Measurements from ENCODE around the gene ASPA. TPM values are rescaled to one million over a fixed set of nuclear protein-coding genes. Genes with fewer than 3 reads are reported as not detected.

ASPA gene
- total and polyA plus RNA-seq, 2 experiments from 2014 or later, result 0.13 TPM; not detected in 1

DNA sequence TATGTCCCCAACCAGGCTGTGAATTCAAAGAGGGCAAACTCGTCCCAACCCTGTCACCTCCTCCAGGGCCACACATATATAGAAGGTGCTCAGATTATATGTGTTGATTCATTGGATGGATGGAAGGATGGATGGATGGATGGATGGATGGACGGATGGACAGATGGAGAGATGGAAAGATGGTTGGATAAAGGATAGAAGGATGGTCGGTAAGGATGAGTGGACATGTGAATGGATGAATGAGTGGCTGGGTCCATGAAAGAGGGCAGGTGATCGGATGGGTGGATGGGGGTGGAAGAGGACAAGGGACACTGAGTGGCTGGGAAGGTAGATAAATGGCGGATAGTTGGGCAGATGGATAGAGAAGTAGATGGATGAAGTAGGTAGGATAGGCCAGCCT, 51.7 kb downstream of the ASPA start (continued):
- TF ChIP-seq, protein P1, sequence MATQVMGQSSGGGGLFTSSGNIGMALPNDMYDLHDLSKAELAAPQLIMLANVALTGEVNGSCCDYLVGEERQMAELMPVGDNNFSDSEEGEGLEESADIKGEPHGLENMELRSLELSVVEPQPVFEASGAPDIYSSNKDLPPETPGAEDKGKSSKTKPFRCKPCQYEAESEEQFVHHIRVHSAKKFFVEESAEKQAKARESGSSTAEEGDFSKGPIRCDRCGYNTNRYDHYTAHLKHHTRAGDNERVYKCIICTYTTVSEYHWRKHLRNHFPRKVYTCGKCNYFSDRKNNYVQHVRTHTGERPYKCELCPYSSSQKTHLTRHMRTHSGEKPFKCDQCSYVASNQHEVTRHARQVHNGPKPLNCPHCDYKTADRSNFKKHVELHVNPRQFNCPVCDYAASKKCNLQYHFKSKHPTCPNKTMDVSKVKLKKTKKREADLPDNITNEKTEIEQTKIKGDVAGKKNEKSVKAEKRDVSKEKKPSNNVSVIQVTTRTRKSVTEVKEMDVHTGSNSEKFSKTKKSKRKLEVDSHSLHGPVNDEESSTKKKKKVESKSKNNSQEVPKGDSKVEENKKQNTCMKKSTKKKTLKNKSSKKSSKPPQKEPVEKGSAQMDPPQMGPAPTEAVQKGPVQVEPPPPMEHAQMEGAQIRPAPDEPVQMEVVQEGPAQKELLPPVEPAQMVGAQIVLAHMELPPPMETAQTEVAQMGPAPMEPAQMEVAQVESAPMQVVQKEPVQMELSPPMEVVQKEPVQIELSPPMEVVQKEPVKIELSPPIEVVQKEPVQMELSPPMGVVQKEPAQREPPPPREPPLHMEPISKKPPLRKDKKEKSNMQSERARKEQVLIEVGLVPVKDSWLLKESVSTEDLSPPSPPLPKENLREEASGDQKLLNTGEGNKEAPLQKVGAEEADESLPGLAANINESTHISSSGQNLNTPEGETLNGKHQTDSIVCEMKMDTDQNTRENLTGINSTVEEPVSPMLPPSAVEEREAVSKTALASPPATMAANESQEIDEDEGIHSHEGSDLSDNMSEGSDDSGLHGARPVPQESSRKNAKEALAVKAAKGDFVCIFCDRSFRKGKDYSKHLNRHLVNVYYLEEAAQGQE (IDR thresholded peaks at IDR 0.05; ENCODE audit: unreplicated experiment), result no peak
- TF ChIP-seq, protein P2, sequence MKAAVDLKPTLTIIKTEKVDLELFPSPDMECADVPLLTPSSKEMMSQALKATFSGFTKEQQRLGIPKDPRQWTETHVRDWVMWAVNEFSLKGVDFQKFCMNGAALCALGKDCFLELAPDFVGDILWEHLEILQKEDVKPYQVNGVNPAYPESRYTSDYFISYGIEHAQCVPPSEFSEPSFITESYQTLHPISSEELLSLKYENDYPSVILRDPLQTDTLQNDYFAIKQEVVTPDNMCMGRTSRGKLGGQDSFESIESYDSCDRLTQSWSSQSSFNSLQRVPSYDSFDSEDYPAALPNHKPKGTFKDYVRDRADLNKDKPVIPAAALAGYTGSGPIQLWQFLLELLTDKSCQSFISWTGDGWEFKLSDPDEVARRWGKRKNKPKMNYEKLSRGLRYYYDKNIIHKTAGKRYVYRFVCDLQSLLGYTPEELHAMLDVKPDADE (IDR thresholded peaks at IDR 0.05), result no peak
- no peak for TF ChIP-seq CREB1 (CRISPR knock-in tag; IDR thresholded peaks at IDR 0.05; ENCODE audit: low read depth)
- no peak for TF ChIP-seq NANOG (IDR thresholded peaks at IDR 0.05; ENCODE audit: borderline replicate concordance)
- no peak for TF ChIP-seq ZNF114 (CRISPR knock-in tag; IDR thresholded peaks at IDR 0.05)
- no peak for TF ChIP-seq EZH2phosphoT487 (IDR thresholded peaks at IDR 0.05; ENCODE audit: unreplicated experiment)

DNA sequence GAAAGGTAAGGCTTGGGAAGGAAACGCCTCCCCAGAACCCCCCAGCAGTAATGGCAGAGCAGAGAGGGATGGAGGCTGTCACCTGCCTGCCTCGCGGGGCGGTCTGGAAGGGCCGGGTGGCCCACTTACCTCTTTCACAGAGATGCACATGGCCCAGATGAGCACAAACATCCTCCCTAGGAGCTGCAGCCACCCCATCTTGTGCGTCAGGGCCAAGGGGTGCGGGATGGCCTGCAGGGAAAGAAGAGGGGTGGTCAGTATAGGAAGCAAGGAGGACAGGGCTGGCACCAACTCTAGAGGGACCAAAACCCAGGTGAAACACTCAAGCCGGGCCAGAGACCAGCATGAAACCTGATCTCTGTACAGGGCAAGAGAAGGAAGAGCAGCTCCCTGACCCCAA, 52.1 kb downstream of the ASPA start:
- Mint-ChIP-seq H3K9me3 (no peaks in the 10 kb centered on the region; the same call in 2 of the 3 replicates), H3K36me3 (ENCODE audit: low read depth) (no peaks in the 10 kb centered on the region; the same call in 2 of the 3 replicates), H3K27me3 (ENCODE audit: insufficient read depth, low read depth, poor library complexity) (peaks cover 3% of the 10 kb centered on the region), H3K27ac (no peak overlapping the region), H3K4me3 (no peak overlapping the region), H3K4me1 (peaks cover 9% of the 10 kb centered on the region; the same call in 2 of the 3 replicates)
- H3K4me3 ChIP-seq, result no peak overlapping the region
- no peak overlapping the region for H3K4me2 ChIP-seq
- no peaks in the 10 kb centered on the region for H3K79me2 ChIP-seq (replicated peaks; ENCODE audit: insufficient read depth)
- H3K27me3 ChIP-seq (ENCODE audit: insufficient read depth), result no peaks in the 10 kb centered on the region
- no peaks in the 10 kb centered on the region for H4K20me1 ChIP-seq (replicated peaks; ENCODE audit: insufficient read depth)
- DNase-seq (ENCODE audit: low spot score), result no peak
- H3F3A ChIP-seq (replicated peaks; ENCODE audit: low read depth), result no peaks in the 10 kb centered on the region
- no peak for ATAC-seq
- no peaks in the 10 kb centered on the region for H3K4me1 ChIP-seq (ENCODE audit: insufficient read depth)
- H3K36me3 ChIP-seq (ENCODE audit: insufficient read depth), result no peaks in the 10 kb centered on the region
- no peak overlapping the region for H2AFZ ChIP-seq
- no peak overlapping the region for H3K27ac ChIP-seq (ENCODE audit: low read depth)
- no peaks in the 10 kb centered on the region for H3K9me2 ChIP-seq (ENCODE audit: insufficient read depth)
- TF ChIP-seq CREB1 (CRISPR knock-in tag; IDR thresholded peaks at IDR 0.05; ENCODE audit: low read depth) (no peak), EZH2phosphoT487 (IDR thresholded peaks at IDR 0.05; ENCODE audit: unreplicated experiment) (no peak), NANOG (IDR thresholded peaks at IDR 0.05; ENCODE audit: borderline replicate concordance) (no peak), POLR2AphosphoS5 (IDR thresholded peaks at IDR 0.05; ENCODE audit: low read depth) (no peak), ZNF331 (CRISPR knock-in tag; IDR thresholded peaks at IDR 0.05; ENCODE audit: low read depth) (no peak), ZNF114 (CRISPR knock-in tag; IDR thresholded peaks at IDR 0.05) (no peak), STAT1 (IDR thresholded peaks at IDR 0.05; ENCODE audit: unreplicated experiment) (no peak), JUNB (IDR thresholded peaks at IDR 0.05; ENCODE audit: unreplicated experiment) (no peak), EZH2 (IDR thresholded peaks at IDR 0.05; ENCODE audit: low read depth, unreplicated experiment) (no peak)
- TF ChIP-seq, protein P2 (IDR thresholded peaks at IDR 0.05), result no peak
- TF ChIP-seq, protein P3, sequence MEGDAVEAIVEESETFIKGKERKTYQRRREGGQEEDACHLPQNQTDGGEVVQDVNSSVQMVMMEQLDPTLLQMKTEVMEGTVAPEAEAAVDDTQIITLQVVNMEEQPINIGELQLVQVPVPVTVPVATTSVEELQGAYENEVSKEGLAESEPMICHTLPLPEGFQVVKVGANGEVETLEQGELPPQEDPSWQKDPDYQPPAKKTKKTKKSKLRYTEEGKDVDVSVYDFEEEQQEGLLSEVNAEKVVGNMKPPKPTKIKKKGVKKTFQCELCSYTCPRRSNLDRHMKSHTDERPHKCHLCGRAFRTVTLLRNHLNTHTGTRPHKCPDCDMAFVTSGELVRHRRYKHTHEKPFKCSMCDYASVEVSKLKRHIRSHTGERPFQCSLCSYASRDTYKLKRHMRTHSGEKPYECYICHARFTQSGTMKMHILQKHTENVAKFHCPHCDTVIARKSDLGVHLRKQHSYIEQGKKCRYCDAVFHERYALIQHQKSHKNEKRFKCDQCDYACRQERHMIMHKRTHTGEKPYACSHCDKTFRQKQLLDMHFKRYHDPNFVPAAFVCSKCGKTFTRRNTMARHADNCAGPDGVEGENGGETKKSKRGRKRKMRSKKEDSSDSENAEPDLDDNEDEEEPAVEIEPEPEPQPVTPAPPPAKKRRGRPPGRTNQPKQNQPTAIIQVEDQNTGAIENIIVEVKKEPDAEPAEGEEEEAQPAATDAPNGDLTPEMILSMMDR (conservative IDR thresholded peaks at IDR 0.05; ENCODE audit: low read depth in 2 of 2), result no peak

Data from GM23338 (cell line).